ENCODE results near the gene ATP10B. TPM values are rescaled to one million over a fixed set of nuclear protein-coding genes. Genes with fewer than 3 reads are reported as not detected.

Gene ATP10B
- total RNA-seq, 1 experiment from 2014 or later = not detected

DNA sequence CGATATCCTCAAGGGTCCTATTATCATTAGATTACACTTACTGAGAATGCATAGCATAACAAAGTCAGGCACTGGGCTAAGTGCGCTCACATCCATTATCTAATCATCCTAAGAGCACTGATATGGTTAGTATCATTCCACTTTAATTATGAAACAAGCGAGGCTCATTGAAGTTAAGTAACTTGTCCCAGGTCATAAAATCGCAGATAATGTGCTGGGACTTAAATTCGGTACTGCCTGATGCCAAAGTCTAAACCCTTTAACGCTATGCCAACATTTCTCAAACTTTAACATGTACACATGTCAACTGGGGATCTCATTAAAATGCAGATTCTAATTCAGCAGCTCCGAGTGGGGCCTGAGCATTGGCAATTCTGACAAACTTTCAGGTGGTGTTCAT, 225.7 kb downstream of the ATP10B start:
- in situ Hi-C loops (cut with HindIII; ENCODE audit: low pct_unique_long_range_greater_than_20kb, low sequenced_read_pairs) = no loop called here
- no peak overlapping the region for H3K4me3 ChIP-seq (ENCODE audit: low read depth in 2 of 2, low read length in 2 of 2)
- ChIA-PET POLR2A (interaction anchor here (0.5 kb wide), 1 partner anchor 53 kb away, joined by 3 read pairs; no protein-coding TSS in a partner anchor), CTCF (no interaction called here)
- no peaks in the 10 kb centered on the region for H3K4me1 ChIP-seq (ENCODE audit: control insufficient read depth, insufficient read depth, low read length)
- DNase-seq (ENCODE audit: low read depth, low spot score) = no peak
- no TSS peak for BruUV-seq (replicated peaks)
- intact Hi-C loops (cut with micrococcal nuclease; ENCODE audit: unreplicated experiment) = no loop called here
- H3K9me3 ChIP-seq (ENCODE audit: control insufficient read depth, insufficient read depth, low read depth, low read length) = no peaks in the 10 kb centered on the region
- TF ChIP-seq, protein P1, sequence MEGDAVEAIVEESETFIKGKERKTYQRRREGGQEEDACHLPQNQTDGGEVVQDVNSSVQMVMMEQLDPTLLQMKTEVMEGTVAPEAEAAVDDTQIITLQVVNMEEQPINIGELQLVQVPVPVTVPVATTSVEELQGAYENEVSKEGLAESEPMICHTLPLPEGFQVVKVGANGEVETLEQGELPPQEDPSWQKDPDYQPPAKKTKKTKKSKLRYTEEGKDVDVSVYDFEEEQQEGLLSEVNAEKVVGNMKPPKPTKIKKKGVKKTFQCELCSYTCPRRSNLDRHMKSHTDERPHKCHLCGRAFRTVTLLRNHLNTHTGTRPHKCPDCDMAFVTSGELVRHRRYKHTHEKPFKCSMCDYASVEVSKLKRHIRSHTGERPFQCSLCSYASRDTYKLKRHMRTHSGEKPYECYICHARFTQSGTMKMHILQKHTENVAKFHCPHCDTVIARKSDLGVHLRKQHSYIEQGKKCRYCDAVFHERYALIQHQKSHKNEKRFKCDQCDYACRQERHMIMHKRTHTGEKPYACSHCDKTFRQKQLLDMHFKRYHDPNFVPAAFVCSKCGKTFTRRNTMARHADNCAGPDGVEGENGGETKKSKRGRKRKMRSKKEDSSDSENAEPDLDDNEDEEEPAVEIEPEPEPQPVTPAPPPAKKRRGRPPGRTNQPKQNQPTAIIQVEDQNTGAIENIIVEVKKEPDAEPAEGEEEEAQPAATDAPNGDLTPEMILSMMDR (IDR thresholded peaks at IDR 0.05) = no peak
- TF ChIP-seq TCF7L2 (IDR thresholded peaks at IDR 0.05; ENCODE audit: low read depth, low read length) (no peak), SIN3A (IDR thresholded peaks at IDR 0.05; ENCODE audit: borderline replicate concordance, insufficient read depth, low read depth, low read length) (no peak), POLR2AphosphoS5 (IDR thresholded peaks at IDR 0.05; ENCODE audit: low read depth, low read length) (no peak), REST (IDR thresholded peaks at IDR 0.05; ENCODE audit: insufficient read depth in 1 of 2, low read depth in 2 of 2, low read length in 1 of 2) (no peak)
- ATAC-seq = no peak
- H3K27me3 ChIP-seq (ENCODE audit: control insufficient read depth, insufficient read depth, low read length) = no peaks in the 10 kb centered on the region
- H3K27ac ChIP-seq (ENCODE audit: low read length) = no peak overlapping the region
- H3K36me3 ChIP-seq (ENCODE audit: control insufficient read depth, insufficient read depth, low read length) = no peaks in the 10 kb centered on the region

GRCh38 chr5:160621526-160621925, 230.5 kb downstream of the ATP10B start:
- TF ChIP-seq SIN3A (IDR thresholded peaks at IDR 0.05; ENCODE audit: borderline replicate concordance, insufficient read depth, low read depth, low read length) (no peak), POLR2AphosphoS5 (IDR thresholded peaks at IDR 0.05; ENCODE audit: low read depth, low read length) (no peak), REST (IDR thresholded peaks at IDR 0.05; ENCODE audit: insufficient read depth in 1 of 2, low read depth in 2 of 2, low read length in 1 of 2) (no peak), TCF7L2 (IDR thresholded peaks at IDR 0.05; ENCODE audit: low read depth, low read length) (no peak)
- TF ChIP-seq, protein P1 (IDR thresholded peaks at IDR 0.05) = no peak
- in situ Hi-C loops (cut with HindIII; ENCODE audit: low pct_unique_long_range_greater_than_20kb, low sequenced_read_pairs) = no loop called here
- POLR2A ChIA-PET = no interaction called here
- Histone ChIP-seq H3K27me3 (ENCODE audit: control insufficient read depth, insufficient read depth, low read length) (no peaks in the 10 kb centered on the region), H3K9me3 (ENCODE audit: control insufficient read depth, insufficient read depth, low read depth, low read length) (no peaks in the 10 kb centered on the region), H3K4me3 (ENCODE audit: low read depth in 2 of 2, low read length in 2 of 2) (no peak overlapping the region), H3K27ac (ENCODE audit: low read length) (no peak overlapping the region), H3K4me1 (ENCODE audit: control insufficient read depth, insufficient read depth, low read length) (no peaks in the 10 kb centered on the region), H3K36me3 (ENCODE audit: control insufficient read depth, insufficient read depth, low read length) (no peaks in the 10 kb centered on the region)
- DNase-seq (ENCODE audit: low read depth, low spot score) (no peak), ATAC-seq (no peak)
- CTCF ChIA-PET = no interaction called here
- intact Hi-C loops (cut with micrococcal nuclease; ENCODE audit: unreplicated experiment) = no loop called here
- no TSS peak for BruUV-seq (replicated peaks)
